HepG2 (cell line): ENCODE data around the gene DLG1. TPM values are rescaled to one million over a fixed set of nuclear protein-coding genes. Genes with fewer than 3 reads are reported as not detected.

Experiments
- ATAC-seq: fragments of 200-7000 bp; cut with Tn5 transposase; 3 replicates; pipeline ENCODE4 v1.9.1; 2020; ENCODE audit warnings: mild to moderate bottlenecking, moderate library complexity
- BruUV-seq: library from RNA; stranded (reverse); fragments of 400-500 nt; replicated peaks from 2 replicates; lab custom pipeline; 2021; lab: Mats Ljungman, UMichigan
- CTCF ChIA-PET: fragments of 300-600 bp; formaldehyde crosslinking; extraction: SDS; loops from one replicate; lab custom pipeline; 2021; ENCODE audit warnings: low total read pairs, inconsistent platforms, low intra/inter-chr PET ratio; lab: Yijun Ruan, JAX
- POLR2A ChIA-PET: fragments of 350-600 bp; sonication (Branson Sonifier 250); formaldehyde crosslinking; loops from one replicate; lab custom pipeline; 2020; ENCODE audit warnings: antibody characterized with exemption, inconsistent platforms; lab: Yijun Ruan, JAX
- DNase-seq: peaks from one replicate; pipeline ENCODE4 v3.0.0-alpha.2; 2015; ENCODE audit warnings: low spot score
- FAIRE-seq: peaks from 3 replicates; lab custom pipeline; 2011; peaks lifted over from hg19 to GRCh38; lab: Jason Lieb, UNC
- H2AFZ ChIP-seq: one replicate; pipeline ENCODE4 v1.6.1; 2011; ENCODE audit warnings: low read length, inconsistent platforms
- H3K27ac ChIP-seq: fragments of 300-600 bp; 3 replicates; pipeline ENCODE4 v1.8.0; 2011; ENCODE audit warnings: mixed run types, mild to moderate bottlenecking, mixed read lengths, low read length, inconsistent platforms; ENCODE audit not compliant: insufficient read depth; ENCODE audit errors: extremely low read length
- H3K27me3 ChIP-seq, 2 experiments: fragments of 200-600 bp in 1 of 2; 2 replicates in 1 of 2; 3 replicates in 1 of 2; pipeline versions ENCODE4 v1.6.0 to v1.8.0; 2011; ENCODE audit warnings: low read length in 2 of 2, mild to moderate bottlenecking in 2 of 2, moderate library complexity in 2 of 2, inconsistent platforms in 1 of 2; ENCODE audit not compliant: insufficient read depth in 2 of 2, control insufficient read depth in 1 of 2
- H3K36me3 ChIP-seq, 2 experiments: fragments of 200-600 bp in 1 of 2; replicated peaks in 1 of 2; 2 replicates in 1 of 2; 3 replicates in 1 of 2; pipeline versions ENCODE4 v1.5.1 to v1.8.0; 2011; ENCODE audit warnings: low read length in 2 of 2, inconsistent platforms in 1 of 2; ENCODE audit not compliant: insufficient read depth in 2 of 2, control insufficient read depth in 1 of 2
- H3K4me1 ChIP-seq: 2 replicates; pipeline ENCODE4 v1.5.1; 2012; ENCODE audit warnings: low read length, inconsistent platforms; ENCODE audit not compliant: insufficient read depth
- H3K4me2 ChIP-seq: 2 replicates; pipeline ENCODE4 v1.6.0; 2011; ENCODE audit warnings: low read depth, low read length, inconsistent platforms
- H3K4me3 ChIP-seq, 3 experiments: fragments of 200-600 bp in 1 of 3; sonication (generic), shearing (Covaris generic) in 1 of 3; replicated peaks in 1 of 3; 2 replicates each; pipeline ENCODE4 v1.5.1; 2011 to 2016; ENCODE audit warnings: low read length in 3 of 3, inconsistent platforms in 2 of 3, low read depth in 2 of 3, mild to moderate bottlenecking in 2 of 3, control low read depth in 1 of 3, mixed read lengths in 1 of 3; ENCODE audit not compliant: insufficient read depth in 1 of 3
- H3K79me2 ChIP-seq: one replicate; pipeline ENCODE4 v1.6.1; 2011; ENCODE audit warnings: low read length, inconsistent platforms; ENCODE audit not compliant: insufficient read depth
- H3K9ac ChIP-seq: 2 replicates; pipeline ENCODE4 v1.6.0; 2011; ENCODE audit warnings: mild to moderate bottlenecking, low read depth, low read length, inconsistent platforms; ENCODE audit not compliant: insufficient read depth
- H3K9me3 ChIP-seq: 2 replicates; pipeline ENCODE4 v1.5.1; 2012; ENCODE audit warnings: mild to moderate bottlenecking, low read length
- H4K20me1 ChIP-seq: 2 replicates; pipeline ENCODE4 v1.6.0; 2011; ENCODE audit warnings: inconsistent platforms, mild to moderate bottlenecking, low read length, moderate library complexity; ENCODE audit not compliant: insufficient read depth
- AGO2 ChIP-seq: fragments of 200-400 bp; formaldehyde crosslinking; optimal IDR thresholded peaks from 2 replicates; pipeline ENCODE3; 2017; ENCODE audit warnings: mild to moderate bottlenecking, low read depth, low read length, moderate library complexity
- MAFG ChIP-seq: sonication (generic); formaldehyde crosslinking; IDR thresholded peaks from 2 replicates; pipeline ENCODE4 v1.5.1; 2020; ENCODE audit warnings: mild to moderate bottlenecking, missing genetic modification reagents
- NR2F6 ChIP-seq, 2 experiments: IDR thresholded peaks; 2 replicates each; pipeline ENCODE4 v1.6.1; 2016; ENCODE audit warnings: antibody characterized with exemption in 1 of 2, mild to moderate bottlenecking in 1 of 2
- SPEN ChIP-seq: sonication (generic); formaldehyde crosslinking; IDR thresholded peaks from 2 replicates; pipeline ENCODE4 v1.5.1; 2020; ENCODE audit warnings: low read depth, mild to moderate bottlenecking, missing genetic modification reagents
- ZNF17 ChIP-seq: sonication (generic); formaldehyde crosslinking; IDR thresholded peaks from 2 replicates; pipeline ENCODE4 v1.5.0; 2020; ENCODE audit warnings: mild to moderate bottlenecking, missing genetic modification reagents
- ZNF724P ChIP-seq: sonication (generic); formaldehyde crosslinking; IDR thresholded peaks from 2 replicates; pipeline ENCODE4 v1.8.0; 2022; ENCODE audit warnings: missing genetic modification reagents, borderline replicate concordance
- WGBS: methylation state at CpG from one replicate; pipeline ENCODE4 v1.1.6; 2017; ENCODE audit warnings: low lambda C conversion rate; 5-methylcytosine and 5-hydroxymethylcytosine counted together
- in situ Hi-C: cut with HindIII; loops from 2 replicates; pipeline ENCODE4 v1.10.0; 2017; ENCODE audit warnings: low pct_unique_long_range_greater_than_20kb; ENCODE audit not compliant: extremely low pct_ligation_motif_present
- intact Hi-C: fragments of 100-400 bp; cut with micrococcal nuclease; formaldehyde crosslinking; loops from one replicate; pipeline ENCODE4 v1.10.0; 2022; ENCODE audit not compliant: unreplicated experiment
- polyA plus RNA-seq, 8 experiments: library from polyadenylated mRNA; depleted of rRNA in 3 of 8; stranded (reverse) in 7 of 8; unstranded in 1 of 8; fragments of >200 nt; fragmentation: Illumina TruSeq in 4 of 8; extraction: Trizol in 4 of 8; gene quantifications; 2 replicates each; pipeline versions ENCODE4 v1.2.1 to v1.2.3, GENCODE V29; 2011 to 2016; ENCODE audit warnings: low read depth in 4 of 8, missing spikeins in 1 of 8, mixed read lengths in 1 of 8; ENCODE audit not compliant: insufficient read depth in 1 of 8
- total RNA-seq, 5 experiments: library from RNA; depleted of rRNA; stranded (reverse); fragments of >200 nt; fragmentation: Illumina TruSeq; extraction: Trizol; gene quantifications; 2 replicates each; pipeline ENCODE4 v1.2.3, GENCODE V29; 2016; ENCODE audit warnings: low read depth in 1 of 5
- TF ChIP-seq, protein P1 (sequence below): sonication (generic); formaldehyde crosslinking; IDR thresholded peaks from 2 replicates; pipeline ENCODE4 v1.4.0; 2020; ENCODE audit warnings: mild to moderate bottlenecking, missing genetic modification reagents

DLG1 gene
- total and polyA plus RNA-seq, 2 of the 13 experiments (the other 11 are each of a cell fraction or from before 2014, with no cell fraction given) = 30.5 to 104 TPM

DNA sequence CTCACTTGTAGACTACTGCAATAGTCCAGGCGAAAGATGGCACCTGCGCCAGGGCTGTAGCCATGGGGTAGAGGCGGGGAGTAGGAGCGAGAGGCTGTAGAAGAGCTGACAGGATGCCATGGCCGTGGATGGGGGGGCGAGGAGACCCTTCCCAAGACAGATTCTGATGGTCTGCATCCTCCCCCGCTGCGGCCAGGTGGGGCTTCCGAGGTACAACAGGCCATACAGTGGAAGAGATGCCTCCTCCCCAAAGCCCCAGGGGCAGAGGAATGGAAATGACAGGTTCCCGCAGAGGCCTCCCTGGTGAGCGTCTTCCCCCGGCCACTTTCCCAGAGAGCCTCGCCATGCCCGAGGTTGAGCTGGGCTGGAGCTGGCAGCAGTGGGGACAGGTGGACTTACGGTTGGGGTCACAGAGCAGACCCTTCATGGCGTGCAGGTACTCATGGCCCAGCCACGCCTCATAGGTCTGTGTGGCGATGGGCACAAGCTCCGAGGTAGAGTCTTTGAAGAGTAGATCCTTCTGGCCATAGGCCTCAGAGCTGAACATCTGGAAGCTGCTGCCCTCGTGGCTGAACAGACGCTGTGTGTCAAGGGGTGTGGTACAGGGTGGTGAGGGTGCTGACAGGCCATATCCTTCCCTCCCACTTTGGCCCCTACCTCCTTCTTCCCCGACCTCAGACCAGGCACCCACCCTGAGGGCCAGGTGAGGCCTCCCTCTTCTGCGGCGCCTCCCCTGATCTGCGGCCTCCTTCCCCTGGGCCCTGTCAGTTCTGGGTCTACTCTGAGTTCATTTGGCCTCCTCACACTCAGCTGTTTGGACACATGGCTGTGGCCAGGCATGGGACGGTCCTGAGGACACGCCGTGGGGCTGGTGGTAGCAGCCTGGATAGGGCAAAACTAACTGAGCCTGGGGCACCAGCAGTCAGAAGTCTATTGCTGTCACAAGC, 282.3 kb downstream of the DLG1 start:
- in situ Hi-C loops = no loop called here
- H3K27me3 ChIP-seq = no peaks in the 10 kb centered on the region
- no peak overlapping the region for H3K4me2 ChIP-seq
- H3K79me2 ChIP-seq = no peaks in the 10 kb centered on the region
- DNase-seq (no peak), ATAC-seq (peak; percentile 11; the same call in 2 of the 3 replicates), FAIRE-seq (no peak)
- peaks cover 19% of the 10 kb centered on the region for H3K4me1 ChIP-seq
- no peaks in the 10 kb centered on the region for H4K20me1 ChIP-seq
- ChIA-PET CTCF (no interaction called here), POLR2A (no interaction called here)
- BruUV-seq = no TSS peak
- H3K9ac ChIP-seq = no peak overlapping the region
- no peak for TF ChIP-seq MAFG (CRISPR knock-in tag)
- no peak overlapping the region for H3K27ac ChIP-seq
- no peaks in the 10 kb centered on the region for H3K36me3 ChIP-seq
- WGBS = 92% methylated on average over 13 of the region's 28 CpGs
- intact Hi-C loops = no loop called here
- no peak overlapping the region for H3K4me3 ChIP-seq
- no peak overlapping the region for H2AFZ ChIP-seq
- H3K9me3 ChIP-seq = no peaks in the 10 kb centered on the region

DNA sequence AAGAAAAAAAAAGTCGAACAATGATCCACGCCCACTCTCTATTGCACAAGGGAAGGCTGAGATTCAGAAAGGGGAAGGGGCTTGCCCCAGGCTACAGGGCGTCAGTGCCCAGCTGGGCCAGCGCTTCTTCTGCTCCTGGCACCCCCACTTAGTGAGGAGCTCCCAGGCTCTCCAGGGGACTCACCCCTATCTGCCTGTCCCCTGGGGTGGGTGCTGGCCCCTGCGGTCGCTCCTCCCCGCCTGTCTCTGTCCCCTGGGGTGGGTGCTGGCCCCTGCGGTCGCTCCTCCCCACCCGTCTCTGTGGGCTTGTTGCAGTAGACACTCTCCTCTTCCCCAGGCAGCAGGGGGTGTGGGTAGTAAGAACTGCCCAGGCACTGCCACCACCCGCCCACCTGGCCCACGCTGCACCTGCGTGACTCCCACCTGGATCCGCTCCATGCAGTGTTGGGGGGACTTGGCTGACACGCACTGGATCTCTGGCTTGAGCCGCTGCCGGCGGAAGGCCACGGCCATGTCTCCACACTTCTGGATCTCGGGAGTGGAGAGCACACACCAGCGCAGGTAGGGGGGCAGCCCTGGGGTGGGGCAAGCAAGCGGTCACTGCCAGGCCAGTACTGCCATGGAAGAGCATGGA, 283.4 kb downstream of the DLG1 start:
- H4K20me1 ChIP-seq = no peaks in the 10 kb centered on the region
- H3K79me2 ChIP-seq = no peaks in the 10 kb centered on the region
- no peaks in the 10 kb centered on the region for H3K27me3 ChIP-seq
- DNase-seq (no peak), FAIRE-seq (no peak), ATAC-seq (no peak)
- no peak overlapping the region for H3K27ac ChIP-seq
- H3K9ac ChIP-seq = no peak overlapping the region
- BruUV-seq = no TSS peak
- TF ChIP-seq SPEN = no peak
- TF ChIP-seq ZNF724P (CRISPR knock-in tag) = no peak
- TF ChIP-seq AGO2 = peak; percentile 47
- TF ChIP-seq NR2F6 (IDR thresholded peaks at IDR 0.05) = no peak
- TF ChIP-seq NR2F6 (CRISPR knock-in tag; IDR thresholded peaks at IDR 0.05) = no peak
- TF ChIP-seq, protein P1, sequence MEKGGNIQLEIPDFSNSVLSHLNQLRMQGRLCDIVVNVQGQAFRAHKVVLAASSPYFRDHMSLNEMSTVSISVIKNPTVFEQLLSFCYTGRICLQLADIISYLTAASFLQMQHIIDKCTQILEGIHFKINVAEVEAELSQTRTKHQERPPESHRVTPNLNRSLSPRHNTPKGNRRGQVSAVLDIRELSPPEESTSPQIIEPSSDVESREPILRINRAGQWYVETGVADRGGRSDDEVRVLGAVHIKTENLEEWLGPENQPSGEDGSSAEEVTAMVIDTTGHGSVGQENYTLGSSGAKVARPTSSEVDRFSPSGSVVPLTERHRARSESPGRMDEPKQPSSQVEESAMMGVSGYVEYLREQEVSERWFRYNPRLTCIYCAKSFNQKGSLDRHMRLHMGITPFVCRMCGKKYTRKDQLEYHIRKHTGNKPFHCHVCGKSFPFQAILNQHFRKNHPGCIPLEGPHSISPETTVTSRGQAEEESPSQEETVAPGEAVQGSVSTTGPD (CRISPR knock-in tag) = no peak
- TF ChIP-seq ZNF17 (CRISPR knock-in tag) = no peak
- intact Hi-C loops = no loop called here
- POLR2A ChIA-PET = no interaction called here
- no peaks in the 10 kb centered on the region for H3K36me3 ChIP-seq
- peaks cover 15% of the 10 kb centered on the region for H3K4me1 ChIP-seq
- WGBS = 93% methylated on average over 12 of the region's 22 CpGs
- H2AFZ ChIP-seq = no peak overlapping the region
- CTCF ChIA-PET = no interaction called here
- in situ Hi-C loops = no loop called here
- no peak overlapping the region for H3K4me2 ChIP-seq
- H3K9me3 ChIP-seq = no peaks in the 10 kb centered on the region
- no peak overlapping the region for H3K4me3 ChIP-seq
